ENCODE data around the gene CIDEB. TPM values are rescaled to one million over a fixed set of nuclear protein-coding genes. Genes with fewer than 3 reads are reported as not detected.

CIDEB gene
- total and polyA plus RNA-seq, 4 donors = 4.9 to 14.8 (median 7.1) TPM

- 94% methylated on average over 9 of the region's 11 CpGs for WGBS (ENCODE audit: insufficient coverage)
- no peak for DNase-seq (ENCODE audit: low read depth in 4 of 6, low spot score in 6 of 6)
- H3K27me3 ChIP-seq (ENCODE audit: control insufficient read depth, insufficient read depth, low read length) = no peaks in the 10 kb centered on the region
- H3K9me3 ChIP-seq (ENCODE audit: control insufficient read depth, insufficient read depth, low read length) = no peaks in the 10 kb centered on the region
- no peak overlapping the region for H3K4me3 ChIP-seq (ENCODE audit: low read depth, low read length)
- H3K36me3 ChIP-seq (ENCODE audit: control insufficient read depth, insufficient read depth, low read length) = peaks cover 46% of the 10 kb centered on the region
- no peak overlapping the region for H3K27ac ChIP-seq (ENCODE audit: low read depth, low read length)
- no peaks in the 10 kb centered on the region for H3K4me1 ChIP-seq (ENCODE audit: control insufficient read depth, insufficient read depth, low read length)
Measured at GRCh38 chr14:24292118-24292807, 15.5 kb downstream of the CIDEB start.

- Histone ChIP-seq H3K9me3 (ENCODE audit: control insufficient read depth, insufficient read depth, low read length) (no peaks in the 10 kb centered on the region), H3K27ac (ENCODE audit: low read depth, low read length) (no peak overlapping the region), H3K27me3 (ENCODE audit: control insufficient read depth, insufficient read depth, low read length) (no peaks in the 10 kb centered on the region), H3K4me3 (ENCODE audit: low read depth, low read length) (no peak overlapping the region), H3K4me1 (ENCODE audit: control insufficient read depth, insufficient read depth, low read length) (no peaks in the 10 kb centered on the region), H3K36me3 (ENCODE audit: control insufficient read depth, insufficient read depth, low read length) (peaks cover 44% of the 10 kb centered on the region)
- no peak for DNase-seq (ENCODE audit: low read depth in 4 of 6, low spot score in 6 of 6)
- 89% methylated on average over 1 of the region's 3 CpGs for WGBS (ENCODE audit: insufficient coverage)
Measured at GRCh38 chr14:24291446-24292117, 16.2 kb downstream of the CIDEB start.

GRCh38 chr14:24290746-24291145, 17.0 kb downstream of the CIDEB start:
- no peaks in the 10 kb centered on the region for H3K9me3 ChIP-seq (ENCODE audit: control insufficient read depth, insufficient read depth, low read length)
- DNase-seq (ENCODE audit: low read depth in 4 of 6, low spot score in 6 of 6) = no peak
- 93% methylated on average over 4 of the region's 9 CpGs for WGBS (ENCODE audit: insufficient coverage)
- peaks cover 36% of the 10 kb centered on the region for H3K36me3 ChIP-seq (ENCODE audit: control insufficient read depth, insufficient read depth, low read length)
- no peaks in the 10 kb centered on the region for H3K4me1 ChIP-seq (ENCODE audit: control insufficient read depth, insufficient read depth, low read length)
- no peak overlapping the region for H3K27ac ChIP-seq (ENCODE audit: low read depth, low read length)
- H3K4me3 ChIP-seq (ENCODE audit: low read depth, low read length) = no peak overlapping the region
- H3K27me3 ChIP-seq (ENCODE audit: control insufficient read depth, insufficient read depth, low read length) = no peaks in the 10 kb centered on the region

DNA sequence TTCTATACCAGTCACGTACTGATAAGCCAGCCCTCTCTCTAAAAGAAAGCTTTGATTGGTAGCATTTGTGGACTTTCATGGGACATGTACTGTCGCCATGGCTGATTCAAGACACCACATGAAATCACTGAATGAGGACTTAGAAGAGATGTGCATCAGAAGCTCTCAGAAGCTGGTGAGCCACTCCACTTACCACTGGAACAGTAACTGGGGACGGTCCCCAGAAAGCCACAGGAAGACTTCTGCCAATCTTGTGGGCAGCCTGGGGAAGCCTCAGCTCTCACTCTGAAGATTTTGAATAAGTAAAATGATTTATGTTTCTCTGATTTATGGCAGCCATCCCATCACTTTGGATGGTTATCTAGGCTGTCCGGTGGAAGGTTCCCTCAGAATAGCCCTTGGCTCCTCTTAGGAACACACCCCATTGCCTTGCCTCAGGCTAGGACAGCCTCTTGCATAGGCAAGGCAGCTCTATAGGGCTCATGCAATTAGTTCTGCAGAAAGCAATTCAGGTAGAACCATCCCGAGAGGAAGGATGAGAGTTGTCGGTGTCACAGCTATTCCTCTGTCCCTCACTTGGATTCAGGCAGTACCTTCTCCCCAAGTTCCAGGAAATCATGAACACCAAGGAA, 18.0 kb downstream of the CIDEB start:
- Histone ChIP-seq H3K36me3 (ENCODE audit: control insufficient read depth, insufficient read depth, low read length) (peaks cover 32% of the 10 kb centered on the region), H3K4me3 (ENCODE audit: low read depth, low read length) (no peak overlapping the region), H3K27me3 (ENCODE audit: control insufficient read depth, insufficient read depth, low read length) (no peaks in the 10 kb centered on the region), H3K4me1 (ENCODE audit: control insufficient read depth, insufficient read depth, low read length) (no peaks in the 10 kb centered on the region), H3K27ac (ENCODE audit: low read depth, low read length) (no peak overlapping the region), H3K9me3 (ENCODE audit: control insufficient read depth, insufficient read depth, low read length) (no peaks in the 10 kb centered on the region)
- no peak for DNase-seq (ENCODE audit: low read depth in 4 of 6, low spot score in 6 of 6)
- WGBS (ENCODE audit: insufficient coverage) = 100% methylated on average over 4 of the region's 6 CpGs

GRCh38 chr14:24286996-24287395, 20.8 kb downstream of the CIDEB start:
- no peak for DNase-seq (ENCODE audit: low read depth in 4 of 6, low spot score in 6 of 6)
- Histone ChIP-seq H3K27me3 (ENCODE audit: control insufficient read depth, insufficient read depth, low read length) (no peaks in the 10 kb centered on the region), H3K27ac (ENCODE audit: low read depth, low read length) (no peak overlapping the region), H3K4me3 (ENCODE audit: low read depth, low read length) (no peak overlapping the region), H3K9me3 (ENCODE audit: control insufficient read depth, insufficient read depth, low read length) (no peaks in the 10 kb centered on the region), H3K4me1 (ENCODE audit: control insufficient read depth, insufficient read depth, low read length) (no peaks in the 10 kb centered on the region), H3K36me3 (ENCODE audit: control insufficient read depth, insufficient read depth, low read length) (peaks cover 18% of the 10 kb centered on the region)
- WGBS (ENCODE audit: insufficient coverage) = 95% methylated on average over 5 of the region's 5 CpGs

DNA sequence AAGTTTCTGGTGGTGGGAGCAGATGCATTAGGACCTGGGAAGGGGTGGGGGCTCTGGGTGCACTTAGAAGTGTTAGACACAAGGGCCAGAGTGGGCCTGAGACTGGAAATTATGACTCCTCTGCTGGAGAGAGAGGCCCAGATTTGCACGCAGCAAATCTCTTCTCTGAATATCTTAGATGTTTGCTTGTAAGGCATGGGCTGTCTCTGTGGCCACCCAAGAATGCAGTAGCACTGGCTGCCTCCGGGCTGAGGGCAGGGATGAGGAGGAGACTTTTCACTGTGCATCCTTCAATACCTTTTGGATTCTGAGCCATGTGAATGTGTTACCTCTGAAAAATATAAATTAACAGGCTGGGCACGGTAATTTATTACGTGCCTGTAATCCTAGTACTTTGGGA, 22.4 kb downstream of the CIDEB start:
- no peaks in the 10 kb centered on the region for H3K4me1 ChIP-seq (ENCODE audit: control insufficient read depth, insufficient read depth, low read length)
- H3K27ac ChIP-seq (ENCODE audit: low read depth, low read length) = no peak overlapping the region
- H3K27me3 ChIP-seq (ENCODE audit: control insufficient read depth, insufficient read depth, low read length) = no peaks in the 10 kb centered on the region
- peaks cover 4% of the 10 kb centered on the region for H3K36me3 ChIP-seq (ENCODE audit: control insufficient read depth, insufficient read depth, low read length)
- H3K9me3 ChIP-seq (ENCODE audit: control insufficient read depth, insufficient read depth, low read length) = no peaks in the 10 kb centered on the region
- DNase-seq (ENCODE audit: low read depth in 4 of 6, low spot score in 6 of 6) = no peak
- WGBS (ENCODE audit: insufficient coverage) = 88% methylated on average over 2 of the region's 4 CpGs
- H3K4me3 ChIP-seq (ENCODE audit: low read depth, low read length) = no peak overlapping the region

DNA sequence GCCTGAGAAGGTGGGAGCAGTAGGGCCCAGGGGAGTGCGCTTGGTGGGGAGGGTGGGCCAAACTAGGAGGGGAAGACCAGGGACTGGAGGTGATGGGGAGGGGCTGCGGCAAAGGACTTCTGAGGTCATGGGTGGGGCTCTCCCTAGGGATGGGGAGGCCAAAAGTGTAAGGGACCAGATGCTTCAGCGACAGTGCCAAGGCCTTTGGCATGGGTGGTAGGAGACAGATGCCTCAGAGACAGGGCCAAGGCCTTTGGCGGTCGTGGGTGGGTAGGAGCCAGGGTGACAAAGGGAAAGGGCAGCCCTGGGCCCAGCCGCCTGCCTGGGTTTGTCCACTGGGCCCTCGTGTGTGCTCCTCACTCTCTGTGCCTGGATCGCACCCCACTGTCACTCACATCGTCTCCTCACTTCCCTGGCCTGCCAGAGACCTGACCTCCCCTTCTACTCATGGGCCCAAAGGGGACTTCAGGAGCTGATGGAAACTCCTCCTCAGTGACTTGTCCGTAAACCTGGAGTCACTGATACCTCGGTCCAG, 23.2 kb downstream of the CIDEB start:
- peak in 1 of 6 donors; percentile 28 for DNase-seq (ENCODE audit: low read depth in 4 of 6, low spot score in 6 of 6)
- Histone ChIP-seq H3K4me3 (ENCODE audit: low read depth, low read length) (no peak overlapping the region), H3K27ac (ENCODE audit: low read depth, low read length) (no peak overlapping the region), H3K27me3 (ENCODE audit: control insufficient read depth, insufficient read depth, low read length) (no peaks in the 10 kb centered on the region), H3K36me3 (ENCODE audit: control insufficient read depth, insufficient read depth, low read length) (no peaks in the 10 kb centered on the region), H3K9me3 (ENCODE audit: control insufficient read depth, insufficient read depth, low read length) (no peaks in the 10 kb centered on the region), H3K4me1 (ENCODE audit: control insufficient read depth, insufficient read depth, low read length) (no peaks in the 10 kb centered on the region)
- 86% methylated on average over 9 of the region's 11 CpGs for WGBS (ENCODE audit: insufficient coverage)

- WGBS (ENCODE audit: insufficient coverage) = 97% methylated on average over 5 of the region's 5 CpGs
Measured at GRCh38 chr14:24283796-24284460, 23.8 kb downstream of the CIDEB start.

GRCh38 chr14:24282736-24283135, 25.0 kb downstream of the CIDEB start:
- H3K36me3 ChIP-seq (ENCODE audit: control insufficient read depth, insufficient read depth, low read length) = no peaks in the 10 kb centered on the region
- 67% methylated on average over 3 of the region's 3 CpGs for WGBS (ENCODE audit: insufficient coverage)
- H3K4me3 ChIP-seq (ENCODE audit: low read depth, low read length) = no peak overlapping the region
- no peak for DNase-seq (ENCODE audit: low read depth in 4 of 6, low spot score in 6 of 6)
- H3K27me3 ChIP-seq (ENCODE audit: control insufficient read depth, insufficient read depth, low read length) = no peaks in the 10 kb centered on the region
- no peak overlapping the region for H3K27ac ChIP-seq (ENCODE audit: low read depth, low read length)
- H3K4me1 ChIP-seq (ENCODE audit: control insufficient read depth, insufficient read depth, low read length) = no peaks in the 10 kb centered on the region
- H3K9me3 ChIP-seq (ENCODE audit: control insufficient read depth, insufficient read depth, low read length) = no peaks in the 10 kb centered on the region

More at GRCh38 chr14:24283796-24284460, 23.8 kb downstream of the CIDEB start:
- Histone ChIP-seq H3K27ac (ENCODE audit: low read depth, low read length) (no peak overlapping the region), H3K27me3 (ENCODE audit: control insufficient read depth, insufficient read depth, low read length) (no peaks in the 10 kb centered on the region), H3K4me3 (ENCODE audit: low read depth, low read length) (no peak overlapping the region), H3K4me1 (ENCODE audit: control insufficient read depth, insufficient read depth, low read length) (no peaks in the 10 kb centered on the region), H3K36me3 (ENCODE audit: control insufficient read depth, insufficient read depth, low read length) (no peaks in the 10 kb centered on the region), H3K9me3 (ENCODE audit: control insufficient read depth, insufficient read depth, low read length) (no peaks in the 10 kb centered on the region)
- DNase-seq (ENCODE audit: low read depth in 4 of 6, low spot score in 6 of 6) = no peak

Data from spinal cord (tissue), 10 donors.